PC-3 (cell line): Measurements from ENCODE around the gene RAB33A.

Experiments used
- EZH2 ChIP-seq: fragments of 300-600 bp; sonication (generic); IDR thresholded peaks from one replicate; pipeline ENCODE4 v1.6.1; 2017; ENCODE audit warnings: antibody characterized with exemption, mild to moderate bottlenecking, low read length; ENCODE audit not compliant: unreplicated experiment
- TF ChIP-seq, protein P1 (sequence below): fragments of 300-600 bp; sonication (generic); conservative IDR thresholded peaks from 2 replicates; pipeline ENCODE4 v1.5.1; 2017; ENCODE audit warnings: antibody characterized with exemption, low read depth, mild to moderate bottlenecking, low read length

DNA sequence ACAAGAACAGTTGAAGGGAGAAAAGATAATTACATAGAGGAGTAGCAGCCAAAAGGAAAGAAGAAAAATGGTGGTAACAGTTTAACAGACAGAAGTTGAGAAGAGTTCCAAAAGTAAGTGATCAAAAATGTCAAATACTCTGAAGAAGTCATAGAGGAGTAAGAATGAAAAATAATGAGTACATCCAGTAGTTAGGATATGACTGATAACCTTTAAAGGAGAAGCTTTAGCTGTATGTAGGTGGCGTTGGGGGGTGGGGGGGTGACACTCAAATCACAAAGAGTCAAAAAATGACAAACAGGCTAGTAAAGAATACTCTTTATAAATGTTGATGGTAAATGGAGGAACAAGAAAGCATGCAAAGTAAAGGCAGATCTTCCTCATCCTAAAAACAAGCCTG, 40.6 kb downstream of the RAB33A start:
- TF ChIP-seq, protein P1, sequence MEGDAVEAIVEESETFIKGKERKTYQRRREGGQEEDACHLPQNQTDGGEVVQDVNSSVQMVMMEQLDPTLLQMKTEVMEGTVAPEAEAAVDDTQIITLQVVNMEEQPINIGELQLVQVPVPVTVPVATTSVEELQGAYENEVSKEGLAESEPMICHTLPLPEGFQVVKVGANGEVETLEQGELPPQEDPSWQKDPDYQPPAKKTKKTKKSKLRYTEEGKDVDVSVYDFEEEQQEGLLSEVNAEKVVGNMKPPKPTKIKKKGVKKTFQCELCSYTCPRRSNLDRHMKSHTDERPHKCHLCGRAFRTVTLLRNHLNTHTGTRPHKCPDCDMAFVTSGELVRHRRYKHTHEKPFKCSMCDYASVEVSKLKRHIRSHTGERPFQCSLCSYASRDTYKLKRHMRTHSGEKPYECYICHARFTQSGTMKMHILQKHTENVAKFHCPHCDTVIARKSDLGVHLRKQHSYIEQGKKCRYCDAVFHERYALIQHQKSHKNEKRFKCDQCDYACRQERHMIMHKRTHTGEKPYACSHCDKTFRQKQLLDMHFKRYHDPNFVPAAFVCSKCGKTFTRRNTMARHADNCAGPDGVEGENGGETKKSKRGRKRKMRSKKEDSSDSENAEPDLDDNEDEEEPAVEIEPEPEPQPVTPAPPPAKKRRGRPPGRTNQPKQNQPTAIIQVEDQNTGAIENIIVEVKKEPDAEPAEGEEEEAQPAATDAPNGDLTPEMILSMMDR = no peak
- TF ChIP-seq EZH2 = no peak
